Erythroblast (primary cell): ENCODE results near the gene ACOT7.

Source experiments
- DNase-seq, 2 experiments: peaks; one replicate each; lab custom pipeline; 2025; lab: John Stamatoyannopoulos, UW
- GATA1 ChIP-seq: IDR thresholded peaks from 2 replicates; pipeline ENCODE4 v1.6.1; 2011; ENCODE audit warnings: low read depth, mild to moderate bottlenecking, control low read depth, low read length, moderate library complexity
- POLR2A ChIP-seq: IDR thresholded peaks from 2 replicates; pipeline ENCODE4 v1.6.1; 2011; ENCODE audit warnings: mild to moderate bottlenecking, low read length

Gene ACOT7

GRCh38 chr1:6345009-6345408 is 48.6 kb downstream of the ACOT7 start:
- DNase-seq: no peak
- TF ChIP-seq POLR2A (no peak), GATA1 (no peak)

GRCh38 chr1:6343506-6344405 is 49.8 kb downstream of the ACOT7 start:
- TF ChIP-seq GATA1 (no peak), POLR2A (no peak)
- peak; percentile 74 to 83 for DNase-seq

GRCh38 chr1:6342056-6342455 is 51.5 kb downstream of the ACOT7 start:
- DNase-seq: no peak
- TF ChIP-seq GATA1 (no peak), POLR2A (no peak)

GRCh38 chr1:6338695-6339094 is 54.9 kb downstream of the ACOT7 start:
- DNase-seq: no peak
- TF ChIP-seq GATA1: no peak
- TF ChIP-seq POLR2A: no peak

GRCh38 chr1:6336776-6337622 is 56.6 kb downstream of the ACOT7 start:
- TF ChIP-seq GATA1: no peak
- no peak for TF ChIP-seq POLR2A
- DNase-seq: no peak

GRCh38 chr1:6334261-6334993 is 59.1 kb downstream of the ACOT7 start:
- DNase-seq: no peak
- no peak for TF ChIP-seq POLR2A
- TF ChIP-seq GATA1: no peak

GRCh38 chr1:6332821-6333220 is 60.7 kb downstream of the ACOT7 start:
- no peak for DNase-seq
- TF ChIP-seq GATA1 (no peak), POLR2A (no peak)

- no peak for DNase-seq
- TF ChIP-seq GATA1 (no peak), POLR2A (no peak)
Measured at GRCh38 chr1:6331543-6332273, 61.9 kb downstream of the ACOT7 start.

GRCh38 chr1:6330410-6330911 is 63.1 kb downstream of the ACOT7 start:
- DNase-seq: no peak
- TF ChIP-seq POLR2A (no peak), GATA1 (no peak)

- no peak for TF ChIP-seq GATA1
- TF ChIP-seq POLR2A: no peak
- DNase-seq: no peak
Measured at GRCh38 chr1:6329851-6330250, 63.7 kb downstream of the ACOT7 start.

- DNase-seq: no peak
- no peak for TF ChIP-seq GATA1
- no peak for TF ChIP-seq POLR2A
Measured at GRCh38 chr1:6329396-6329795, 64.2 kb downstream of the ACOT7 start.

GRCh38 chr1:6328696-6329095 is 64.9 kb downstream of the ACOT7 start:
- TF ChIP-seq GATA1: no peak
- TF ChIP-seq POLR2A: no peak
- DNase-seq: no peak

- no peak for DNase-seq
- TF ChIP-seq POLR2A (no peak), GATA1 (no peak)
Measured at GRCh38 chr1:6328091-6328490, 65.5 kb downstream of the ACOT7 start.
